DND-41 (cell line): ENCODE results near the gene GMPR.
A peak's percentile ranks its signal among the peaks of the same experiment; 100 is the strongest.

ENCODE experiments used
- ATAC-seq: fragments of 200-7000 bp; cut with Tn5 transposase; 3 replicates; pipeline ENCODE4 v1.9.1; 2021; ENCODE audit warnings: low read depth; ENCODE audit not compliant: insufficient read depth
- DNase-seq: peaks from one replicate; pipeline ENCODE4 v3.0.0-alpha.2; 2020
- H2AFZ ChIP-seq: 2 replicates; pipeline ENCODE4 v1.6.0; 2012; ENCODE audit warnings: low read depth, low read length
- H3K27ac ChIP-seq: 2 replicates; pipeline ENCODE4 v1.5.1; 2012; ENCODE audit warnings: low read length, inconsistent platforms
- H3K27me3 ChIP-seq: fragments of 200-600 bp; sonication (generic); 2 replicates; pipeline ENCODE4 v1.6.0; 2012; ENCODE audit warnings: low read length, mild to moderate bottlenecking, inconsistent platforms; ENCODE audit not compliant: insufficient read depth, poor library complexity
- H3K36me3 ChIP-seq: 2 replicates; pipeline ENCODE4 v1.5.1; 2012; ENCODE audit warnings: low read length, inconsistent platforms; ENCODE audit not compliant: insufficient read depth
- H3K4me1 ChIP-seq: 2 replicates; pipeline ENCODE4 v1.5.1; 2012; ENCODE audit warnings: mild to moderate bottlenecking, low read length; ENCODE audit not compliant: insufficient read depth
- H3K4me2 ChIP-seq: 2 replicates; pipeline ENCODE4 v1.6.0; 2012; ENCODE audit warnings: mild to moderate bottlenecking, moderate library complexity, low read length, inconsistent platforms; ENCODE audit not compliant: insufficient read depth
- H3K4me3 ChIP-seq, 2 experiments: fragments of 200-600 bp in 1 of 2; shearing (Covaris generic) in 1 of 2; 2 replicates each; pipeline ENCODE4 v1.5.1; 2012 to 2016; ENCODE audit warnings: inconsistent platforms in 2 of 2, low read length in 2 of 2, mild to moderate bottlenecking in 2 of 2, low read depth in 1 of 2, moderate library complexity in 1 of 2
- H3K79me2 ChIP-seq: 2 replicates; pipeline ENCODE4 v1.6.0; 2012; ENCODE audit warnings: low read length, inconsistent platforms; ENCODE audit not compliant: insufficient read depth
- H3K9ac ChIP-seq: 2 replicates; pipeline ENCODE4 v1.6.0; 2012; ENCODE audit warnings: low read depth, mild to moderate bottlenecking, inconsistent platforms, low read length, moderate library complexity
- H3K9me3 ChIP-seq: 2 replicates; pipeline ENCODE4 v1.5.1; 2012; ENCODE audit warnings: low read length, moderate library complexity, mild to moderate bottlenecking, inconsistent platforms; ENCODE audit not compliant: insufficient read depth, severe bottlenecking
- H4K20me1 ChIP-seq: 2 replicates; pipeline ENCODE4 v1.6.0; 2012; ENCODE audit warnings: low read length; ENCODE audit not compliant: insufficient read depth
- EZH2 ChIP-seq: IDR thresholded peaks from 3 replicates; pipeline ENCODE4 v1.6.1; 2012; ENCODE audit warnings: borderline replicate concordance, low read depth, mild to moderate bottlenecking, moderate library complexity, low read length, inconsistent platforms; ENCODE audit not compliant: severe bottlenecking
- TF ChIP-seq, protein P1 (sequence below): IDR thresholded peaks from 2 replicates; pipeline ENCODE4 v1.5.1; 2012; ENCODE audit warnings: borderline replicate concordance, low read length, moderate library complexity, mild to moderate bottlenecking; ENCODE audit not compliant: poor library complexity, severe bottlenecking; ENCODE audit errors: extremely low read depth

The GMPR gene

GRCh38 chr6:16338577-16339264 is 100.3 kb downstream of the GMPR start:
- no peak for ATAC-seq
- TF ChIP-seq EZH2 = no peak
- TF ChIP-seq, protein P1, sequence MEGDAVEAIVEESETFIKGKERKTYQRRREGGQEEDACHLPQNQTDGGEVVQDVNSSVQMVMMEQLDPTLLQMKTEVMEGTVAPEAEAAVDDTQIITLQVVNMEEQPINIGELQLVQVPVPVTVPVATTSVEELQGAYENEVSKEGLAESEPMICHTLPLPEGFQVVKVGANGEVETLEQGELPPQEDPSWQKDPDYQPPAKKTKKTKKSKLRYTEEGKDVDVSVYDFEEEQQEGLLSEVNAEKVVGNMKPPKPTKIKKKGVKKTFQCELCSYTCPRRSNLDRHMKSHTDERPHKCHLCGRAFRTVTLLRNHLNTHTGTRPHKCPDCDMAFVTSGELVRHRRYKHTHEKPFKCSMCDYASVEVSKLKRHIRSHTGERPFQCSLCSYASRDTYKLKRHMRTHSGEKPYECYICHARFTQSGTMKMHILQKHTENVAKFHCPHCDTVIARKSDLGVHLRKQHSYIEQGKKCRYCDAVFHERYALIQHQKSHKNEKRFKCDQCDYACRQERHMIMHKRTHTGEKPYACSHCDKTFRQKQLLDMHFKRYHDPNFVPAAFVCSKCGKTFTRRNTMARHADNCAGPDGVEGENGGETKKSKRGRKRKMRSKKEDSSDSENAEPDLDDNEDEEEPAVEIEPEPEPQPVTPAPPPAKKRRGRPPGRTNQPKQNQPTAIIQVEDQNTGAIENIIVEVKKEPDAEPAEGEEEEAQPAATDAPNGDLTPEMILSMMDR = peak; percentile 28
- no peak overlapping the region for H3K4me3 ChIP-seq
- H2AFZ ChIP-seq = no peak overlapping the region
- H3K27me3 ChIP-seq = no peaks in the 10 kb centered on the region
- H3K9me3 ChIP-seq = no peaks in the 10 kb centered on the region
- no peak overlapping the region for H3K27ac ChIP-seq
- H3K9ac ChIP-seq = no peak overlapping the region
- DNase-seq = no peak
- no peaks in the 10 kb centered on the region for H3K79me2 ChIP-seq
- no peaks in the 10 kb centered on the region for H3K36me3 ChIP-seq
- H3K4me1 ChIP-seq = no peaks in the 10 kb centered on the region
- H3K4me2 ChIP-seq = no peak overlapping the region
- no peaks in the 10 kb centered on the region for H4K20me1 ChIP-seq

DNA sequence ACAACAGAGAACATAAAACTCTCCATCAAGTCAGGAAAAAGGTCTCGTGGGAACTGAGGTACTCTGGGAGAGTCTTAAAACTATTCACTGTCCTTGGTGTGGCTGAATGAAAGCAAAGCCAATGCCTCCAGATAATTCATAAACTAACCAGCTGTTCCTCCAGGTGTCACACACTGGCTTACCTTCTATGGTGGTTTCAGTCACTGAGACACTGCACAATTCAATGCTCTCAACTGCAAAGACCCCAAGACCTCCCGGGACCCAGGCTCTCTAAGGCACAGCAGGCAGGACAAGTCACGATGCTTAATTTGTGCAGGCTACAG is 100.8 kb downstream of the GMPR start:
- no peak overlapping the region for H3K27ac ChIP-seq
- no peak for ATAC-seq
- no peak overlapping the region for H3K9ac ChIP-seq
- no peaks in the 10 kb centered on the region for H3K79me2 ChIP-seq
- no peaks in the 10 kb centered on the region for H3K4me1 ChIP-seq
- no peaks in the 10 kb centered on the region for H3K36me3 ChIP-seq
- no peak for TF ChIP-seq EZH2
- TF ChIP-seq, protein P1 = no peak
- H4K20me1 ChIP-seq = no peaks in the 10 kb centered on the region
- H2AFZ ChIP-seq = no peak overlapping the region
- DNase-seq = no peak
- no peaks in the 10 kb centered on the region for H3K27me3 ChIP-seq
- H3K9me3 ChIP-seq = no peaks in the 10 kb centered on the region
- no peak overlapping the region for H3K4me3 ChIP-seq
- H3K4me2 ChIP-seq = no peak overlapping the region

DNA sequence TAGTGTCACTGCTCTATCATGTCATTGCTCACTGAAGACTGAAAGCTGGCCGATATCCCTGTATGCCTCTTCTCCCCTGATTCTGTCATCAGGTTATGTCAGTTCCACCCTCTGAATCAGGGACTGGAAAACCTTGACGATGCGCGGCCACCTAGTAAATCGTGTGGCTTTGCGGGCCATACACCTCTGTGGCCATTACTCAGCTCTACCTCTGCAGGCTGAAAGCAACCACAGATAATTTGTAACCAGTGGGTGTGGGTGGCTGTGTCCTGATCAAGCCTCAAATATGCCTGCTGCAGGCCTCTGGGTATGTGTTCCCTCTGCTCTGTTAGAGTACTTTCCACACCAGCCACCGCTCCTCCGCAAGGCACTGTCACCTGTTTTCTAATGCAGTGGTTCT is 105.2 kb downstream of the GMPR start:
- Histone ChIP-seq H3K27me3 (no peaks in the 10 kb centered on the region), H3K79me2 (no peaks in the 10 kb centered on the region), H3K9me3 (no peaks in the 10 kb centered on the region), H2AFZ (no peak overlapping the region), H3K4me2 (no peak overlapping the region), H3K36me3 (no peaks in the 10 kb centered on the region), H4K20me1 (no peaks in the 10 kb centered on the region), H3K9ac (no peak overlapping the region), H3K4me3 (no peak overlapping the region), H3K4me1 (no peaks in the 10 kb centered on the region), H3K27ac (no peak overlapping the region)
- TF ChIP-seq, protein P1 = no peak
- TF ChIP-seq EZH2 = no peak
- DNase-seq (no peak), ATAC-seq (no peak)
